NCI-H1417 treated with DMSO at 0.1 percent for 48 hours (cell line): Measurements from ENCODE around the gene ESRRB.
"Not testable (repeated sequence)": the region's sequence is repeated elsewhere in the genome, so short reads cannot be mapped to it uniquely, and the experiment has no call there.

Source experiments
- DNase-seq: peaks from one replicate; lab custom pipeline; 2025; lab: John Stamatoyannopoulos, UW

Gene ESRRB

DNA sequence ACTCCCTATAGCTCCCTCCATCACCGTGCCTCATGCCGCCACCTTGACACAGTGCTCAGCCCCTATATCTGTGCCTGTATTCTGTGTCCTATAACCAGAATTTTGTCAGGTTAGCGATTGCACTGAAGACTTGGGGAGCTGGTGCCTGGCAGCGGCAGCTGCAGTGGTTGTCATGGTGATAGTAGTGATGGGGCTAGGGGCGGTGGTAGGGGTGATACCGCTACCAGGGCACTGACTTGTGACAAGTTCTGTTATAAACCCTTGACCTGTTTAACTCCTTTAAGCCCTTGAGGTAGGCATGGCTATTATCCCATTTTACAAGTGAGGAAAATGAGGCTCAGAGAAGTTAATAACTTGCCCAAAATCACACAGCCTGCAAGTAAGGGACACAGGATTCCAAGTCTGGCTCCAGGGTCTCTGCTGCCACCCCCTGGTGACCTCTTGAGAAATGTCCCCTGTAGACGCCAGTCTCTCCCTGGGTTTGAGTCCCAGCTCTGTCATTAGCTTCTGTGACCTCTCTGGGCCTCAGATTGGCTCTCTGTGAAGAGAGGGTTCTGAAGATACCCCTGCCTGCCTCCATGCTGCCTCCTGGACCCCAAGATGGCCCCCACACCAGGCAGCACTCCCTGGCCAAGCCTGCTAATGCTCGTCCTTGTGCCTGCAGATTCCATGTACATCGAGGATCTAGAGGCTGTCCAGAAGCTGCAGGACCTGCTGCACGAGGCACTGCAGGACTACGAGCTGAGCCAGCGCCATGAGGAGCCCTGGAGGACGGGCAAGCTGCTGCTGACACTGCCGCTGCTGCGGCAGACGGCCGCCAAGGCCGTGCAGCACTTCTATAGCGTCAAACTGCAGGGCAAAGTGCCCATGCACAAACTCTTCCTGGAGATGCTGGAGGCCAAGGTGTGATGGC lies 121.9 kb downstream of the ESRRB start:
- DNase-seq, result no peak

GRCh38 chr14:76498463-76498935 lies 122.6 kb downstream of the ESRRB start:
- no peak for DNase-seq

DNA sequence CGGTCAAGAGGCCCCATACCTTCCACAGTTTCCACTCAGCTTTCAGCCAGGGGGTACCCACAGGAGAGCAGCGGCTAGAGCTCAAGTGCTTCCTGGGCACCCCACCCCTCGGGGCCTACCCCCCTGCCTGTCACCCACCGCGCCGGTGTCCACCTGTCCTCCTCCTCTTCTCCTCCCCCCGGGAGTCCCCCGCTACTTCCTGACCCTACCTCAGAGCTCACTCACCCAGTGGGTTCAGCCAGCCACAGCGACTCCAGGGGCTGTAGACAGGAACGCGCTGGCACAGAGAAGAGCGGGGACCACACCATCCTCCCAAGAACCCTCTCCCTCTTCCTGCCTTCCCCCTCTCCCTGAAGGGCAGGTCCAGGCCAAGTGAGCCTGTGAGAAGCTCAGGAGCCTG lies 123.0 kb downstream of the ESRRB start:
- no peak for DNase-seq

DNA sequence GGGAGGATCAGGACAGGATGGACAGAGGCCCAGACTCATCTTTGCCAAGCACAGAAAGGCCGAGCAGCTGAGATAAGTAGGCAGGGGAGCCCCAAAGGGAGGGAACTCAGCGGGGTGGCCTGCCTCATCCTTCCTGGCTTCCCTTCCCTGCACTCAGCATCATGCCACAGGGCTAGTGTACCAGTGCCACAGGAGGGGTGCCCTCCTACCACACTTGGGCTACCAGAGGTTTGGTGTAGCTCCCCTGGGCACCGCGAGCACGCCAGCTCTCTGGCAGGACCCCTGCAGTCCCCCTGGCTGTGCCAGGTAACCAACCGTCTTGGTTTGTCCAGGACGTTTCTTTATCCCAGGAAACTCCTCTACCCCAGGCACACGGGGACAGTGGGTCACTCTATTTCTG lies 123.5 kb downstream of the ESRRB start:
- DNase-seq, result no peak

DNA sequence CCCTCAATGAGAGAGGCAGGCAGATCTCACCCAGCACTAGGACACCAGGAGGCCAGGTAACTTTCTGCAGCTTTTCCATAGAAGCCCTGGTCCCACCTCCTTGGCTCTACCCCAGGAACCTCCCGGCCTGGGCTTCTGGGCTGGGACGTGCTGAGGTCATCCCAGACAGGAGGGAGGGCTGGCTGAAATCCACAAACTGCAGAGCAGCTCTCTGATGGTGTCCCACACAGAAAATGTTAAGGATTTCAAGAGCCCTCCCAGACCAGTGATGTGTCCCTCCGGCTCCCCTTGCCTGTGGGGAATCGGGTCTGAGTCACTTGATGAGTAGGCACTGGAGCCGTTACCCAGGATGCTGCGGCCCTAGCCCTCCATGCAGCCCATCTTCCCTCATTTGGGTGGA lies 124.1 kb downstream of the ESRRB start:
- no peak for DNase-seq

- no peak for DNase-seq
Measured at GRCh38 chr14:76500480-76500879, 124.5 kb downstream of the ESRRB start.

- DNase-seq, result no peak
Measured at GRCh38 chr14:76501156-76501720, 125.3 kb downstream of the ESRRB start.

DNA sequence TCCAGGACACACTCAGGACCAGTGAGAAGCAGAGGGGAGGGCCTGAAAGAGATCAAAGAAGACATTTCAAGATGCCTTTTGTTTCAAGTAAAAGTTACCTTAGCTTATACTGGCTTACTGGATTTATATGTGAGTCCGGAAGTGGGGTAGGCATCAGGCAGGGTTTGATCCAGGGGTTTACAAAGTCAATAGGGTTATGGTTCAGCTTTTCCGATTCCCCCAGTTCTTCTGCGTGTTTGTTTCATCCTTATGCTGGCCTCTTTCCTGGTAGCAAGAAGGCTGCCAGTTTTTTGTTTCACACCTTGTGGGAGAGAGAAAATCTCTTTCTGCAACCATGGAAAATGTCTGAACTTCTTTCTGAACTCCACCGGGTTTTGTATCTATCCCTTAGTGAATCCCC lies 126.3 kb downstream of the ESRRB start:
- no peak for DNase-seq

DNA sequence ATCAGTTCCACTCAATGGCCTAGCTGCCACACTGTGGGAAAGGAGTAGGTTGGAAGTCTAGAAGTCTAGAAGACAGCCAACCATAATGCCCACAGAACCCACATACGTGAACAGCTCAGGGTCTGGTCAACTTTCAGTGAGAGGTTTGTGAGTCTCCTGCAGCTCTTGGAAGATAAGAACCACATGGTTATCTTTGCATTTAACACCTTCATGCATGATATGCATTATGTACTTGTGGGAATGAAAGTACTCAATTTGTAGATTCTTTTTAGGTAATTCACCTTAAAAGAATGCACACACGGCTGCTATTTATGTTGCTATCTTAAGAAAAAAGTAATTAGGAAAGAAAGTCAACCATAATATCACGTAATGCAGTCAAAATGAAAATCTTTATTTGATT lies 126.7 kb downstream of the ESRRB start:
- no peak for DNase-seq

DNA sequence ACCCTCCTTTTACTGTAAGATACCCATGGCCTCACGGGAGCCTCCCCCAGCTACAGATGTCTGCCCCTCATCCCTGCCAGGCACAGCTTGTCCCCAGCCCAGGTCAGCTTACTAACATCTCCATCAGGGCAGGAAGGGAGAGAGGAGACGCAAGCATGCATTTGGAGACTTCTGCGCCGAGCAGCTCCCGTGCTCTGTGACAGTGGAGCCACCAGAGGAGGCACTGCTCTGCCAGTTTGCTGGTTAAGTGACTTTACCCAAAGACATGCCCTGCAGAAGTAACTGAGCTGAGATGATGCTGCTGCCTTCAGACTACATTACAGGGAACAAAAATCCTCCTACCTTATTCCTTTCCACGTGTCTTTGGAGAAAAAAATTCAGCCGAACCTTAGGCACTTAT lies 133.4 kb downstream of the ESRRB start:
- DNase-seq, result no peak

DNA sequence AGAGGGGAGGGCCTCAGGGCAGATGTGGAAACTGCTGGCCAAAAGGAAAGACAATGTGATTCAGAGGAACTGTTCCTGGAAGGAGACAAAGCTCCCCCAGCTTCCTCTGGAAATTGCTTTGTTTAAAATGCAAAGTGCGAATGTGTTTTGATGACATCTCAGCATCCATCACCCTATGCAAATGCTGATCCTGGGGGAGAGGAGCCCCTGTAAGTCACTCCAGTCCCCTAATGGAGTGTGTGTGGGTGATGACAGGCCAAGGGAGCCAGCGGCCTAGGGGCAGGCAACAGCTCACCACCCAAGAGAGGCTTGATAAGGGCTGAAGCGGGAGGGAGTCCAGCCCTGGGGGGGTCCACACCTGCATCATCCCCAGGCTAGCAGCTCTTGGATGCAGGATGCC lies 134.2 kb downstream of the ESRRB start:
- DNase-seq, result no peak

DNA sequence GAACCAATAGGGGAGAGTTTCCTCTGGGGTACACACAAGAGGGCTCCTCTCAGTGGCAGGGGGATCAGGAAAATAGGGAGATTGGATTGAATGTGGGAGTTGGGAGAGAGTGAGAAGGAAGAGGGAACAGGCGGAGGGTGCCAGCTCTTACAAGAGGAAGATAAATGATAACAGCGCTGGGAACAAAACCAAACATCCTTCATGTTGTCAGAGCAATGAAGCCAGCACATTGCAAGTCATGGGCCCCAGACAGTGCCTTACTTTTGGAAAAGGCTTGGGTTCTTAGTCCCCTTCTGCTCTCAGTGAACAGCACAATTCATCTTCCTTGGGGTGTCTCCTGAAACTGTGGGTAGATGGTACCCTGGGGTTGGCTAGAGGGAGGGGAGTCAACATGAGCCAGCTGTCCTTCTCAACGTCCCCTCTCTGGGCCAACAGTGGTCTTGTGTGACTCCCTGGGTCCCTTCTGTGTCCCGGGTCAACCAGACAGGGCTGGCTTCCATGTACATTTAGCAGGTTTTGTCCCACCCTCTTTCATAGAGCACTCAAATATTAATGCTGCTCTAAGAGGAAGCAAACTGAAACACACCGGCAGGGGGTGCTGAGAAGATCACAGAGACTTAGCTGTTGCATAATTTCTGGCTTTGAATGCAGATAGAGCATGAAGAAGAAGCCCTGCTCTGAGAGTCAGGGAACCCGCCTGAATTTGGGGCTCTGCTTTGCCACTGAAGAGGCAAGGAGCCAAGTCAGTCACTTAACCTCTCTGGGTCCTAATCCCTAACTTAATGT lies 138.5 kb downstream of the ESRRB start:
- no peak for DNase-seq

- no peak for DNase-seq
Measured at GRCh38 chr14:76516884-76517283, 140.9 kb downstream of the ESRRB start.

DNA sequence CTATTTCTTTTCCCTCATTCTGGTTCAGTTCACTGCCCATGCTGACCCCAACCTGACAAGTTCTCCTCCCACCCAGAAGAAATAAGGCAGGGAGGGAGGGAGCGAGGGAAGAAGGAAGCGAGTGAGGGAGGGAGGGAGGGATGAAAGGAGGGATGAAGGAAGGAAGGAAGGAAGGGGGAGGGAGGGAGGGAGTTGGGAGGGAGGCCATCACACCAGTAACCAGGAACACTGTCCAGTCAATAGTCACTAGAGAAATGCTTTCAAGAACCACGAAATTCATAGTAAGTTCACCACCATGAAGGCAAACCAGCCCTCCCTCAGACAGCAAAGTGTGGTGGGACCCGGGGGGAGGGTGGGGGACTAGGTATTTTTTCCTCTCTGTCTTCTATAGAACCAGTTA lies 142.4 kb downstream of the ESRRB start:
- DNase-seq, result no peak

DNA sequence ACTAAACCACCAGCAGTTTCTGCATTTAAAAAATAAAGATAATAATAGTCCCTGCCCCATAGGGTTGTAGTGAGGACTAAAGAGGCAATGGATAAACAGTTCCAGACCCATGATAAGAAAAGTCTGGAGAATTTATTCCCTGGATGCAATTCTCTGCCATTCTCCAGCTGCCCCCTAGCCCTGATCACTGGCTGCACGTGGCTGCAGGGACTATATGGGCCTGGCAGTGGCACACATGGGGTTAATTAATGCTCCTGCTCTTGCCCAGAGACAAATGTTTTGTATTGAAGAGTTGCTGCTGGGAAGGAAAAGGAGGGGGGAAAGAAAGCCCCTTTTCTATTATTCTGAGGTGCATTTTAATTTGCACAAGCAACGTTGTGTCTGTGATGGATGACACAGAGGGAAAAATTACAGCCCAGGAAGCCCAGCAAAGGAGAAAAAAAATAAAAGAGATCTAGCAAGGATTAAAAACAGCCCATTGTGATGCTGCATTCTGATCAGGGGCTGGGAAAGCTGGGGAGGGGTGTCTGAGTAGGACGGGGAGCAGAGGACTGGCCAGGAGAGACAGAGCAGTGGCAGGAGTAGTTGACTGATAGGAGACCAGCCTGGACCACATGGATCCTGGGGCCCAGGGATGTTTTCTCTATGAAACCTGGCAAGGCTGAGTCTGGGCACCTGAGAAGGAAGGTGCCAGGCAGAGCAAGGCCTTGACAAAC lies 149.3 kb downstream of the ESRRB start:
- DNase-seq, result no peak

DNA sequence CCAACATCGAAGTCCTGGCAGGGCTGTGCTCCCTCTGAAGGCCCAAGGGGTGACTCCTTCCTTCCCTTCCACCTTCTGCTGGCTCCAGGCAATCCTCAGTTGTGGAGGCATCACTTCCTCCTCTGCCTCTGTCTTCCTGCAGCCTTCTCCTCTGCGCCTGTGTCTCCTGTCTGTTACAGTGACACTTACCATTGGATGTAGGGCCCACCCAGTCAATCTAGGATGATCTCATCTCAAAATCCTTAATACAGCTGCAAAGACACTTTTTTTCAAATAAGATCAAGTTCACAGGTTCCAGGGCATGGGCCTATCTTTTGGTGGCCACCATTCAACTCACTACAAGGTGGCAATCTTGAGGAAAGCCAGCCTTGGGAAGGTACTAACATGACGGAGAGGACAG lies 155.1 kb downstream of the ESRRB start:
- DNase-seq, result no peak

DNA sequence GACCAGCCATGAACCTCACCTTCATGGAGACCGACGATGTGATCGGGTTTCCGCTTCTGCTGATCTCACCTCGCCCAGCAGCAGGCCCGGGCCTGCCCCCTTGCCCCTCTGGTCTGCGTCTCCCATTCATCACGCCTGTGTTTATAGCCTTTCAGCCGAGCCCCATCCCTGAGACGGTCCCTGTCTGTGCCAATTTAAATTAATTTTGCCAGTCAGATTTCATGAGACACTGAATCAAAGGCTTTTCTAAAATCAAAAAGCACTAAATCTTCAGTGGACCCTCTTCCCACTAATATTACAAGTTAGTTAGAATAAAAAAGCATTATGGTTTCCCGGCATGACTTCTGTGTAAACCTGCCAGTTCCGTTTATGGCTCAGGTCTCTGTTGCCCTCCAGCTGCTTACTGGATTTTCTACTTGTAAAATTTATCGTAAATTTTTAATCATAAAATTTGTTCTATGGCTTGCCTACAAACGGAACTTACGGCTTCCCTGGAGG lies 155.9 kb downstream of the ESRRB start:
- no peak for DNase-seq

GRCh38 chr14:76536636-76537035 lies 160.7 kb downstream of the ESRRB start:
- DNase-seq, result not testable (repeated sequence)

DNA sequence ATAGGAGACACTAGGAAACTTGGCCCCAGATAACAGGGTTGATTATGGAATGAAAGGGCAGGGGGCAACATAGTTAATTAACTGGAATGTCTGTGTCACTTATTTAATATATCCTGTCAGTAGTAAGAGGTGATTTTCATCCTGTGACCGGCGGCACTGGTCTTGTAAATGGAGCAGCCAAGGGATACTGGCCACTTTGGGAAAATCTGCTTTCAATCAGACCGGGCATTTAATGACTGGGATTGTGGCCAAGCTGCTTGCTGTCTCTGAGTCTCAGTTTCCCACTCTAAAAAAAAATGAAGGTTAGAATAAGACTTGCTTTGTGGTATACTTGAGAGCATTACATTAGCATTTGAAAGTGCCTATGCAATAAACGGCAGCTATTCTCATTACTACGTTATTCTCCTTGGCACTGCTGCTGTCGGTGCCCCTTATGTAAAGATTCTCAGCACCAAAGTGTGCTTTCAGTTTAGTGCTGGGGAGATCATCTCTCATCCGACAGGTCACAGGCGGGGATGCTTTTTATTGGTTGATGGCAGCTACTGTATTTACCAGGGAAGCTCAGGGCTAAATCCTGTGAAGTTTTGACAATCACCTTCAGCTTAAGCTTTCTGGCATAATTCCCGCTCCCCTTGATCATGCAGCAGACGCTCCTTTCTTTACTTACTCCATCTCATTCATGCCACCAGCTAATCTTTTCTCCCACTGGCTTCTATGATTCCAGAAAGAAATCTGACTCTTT lies 162.1 kb downstream of the ESRRB start:
- no peak for DNase-seq

DNA sequence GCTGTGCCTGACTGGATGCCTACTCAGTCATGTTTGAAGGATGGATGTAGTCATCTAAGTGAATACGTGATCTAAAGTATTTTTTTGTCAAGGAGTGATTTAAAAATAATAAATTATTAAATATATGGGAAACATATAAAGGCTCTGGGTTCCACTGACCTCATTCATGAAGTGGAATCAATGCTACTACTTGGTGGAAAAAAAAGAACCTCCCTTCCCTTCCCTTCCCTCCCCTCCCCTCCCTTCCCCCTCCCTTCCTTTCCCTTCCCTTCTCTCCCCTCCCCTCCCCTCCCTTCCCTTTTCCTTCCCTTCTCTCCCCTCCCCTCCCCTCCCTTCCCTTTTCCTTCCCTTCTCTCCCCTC lies 162.7 kb downstream of the ESRRB start:
- DNase-seq, result no peak

DNA sequence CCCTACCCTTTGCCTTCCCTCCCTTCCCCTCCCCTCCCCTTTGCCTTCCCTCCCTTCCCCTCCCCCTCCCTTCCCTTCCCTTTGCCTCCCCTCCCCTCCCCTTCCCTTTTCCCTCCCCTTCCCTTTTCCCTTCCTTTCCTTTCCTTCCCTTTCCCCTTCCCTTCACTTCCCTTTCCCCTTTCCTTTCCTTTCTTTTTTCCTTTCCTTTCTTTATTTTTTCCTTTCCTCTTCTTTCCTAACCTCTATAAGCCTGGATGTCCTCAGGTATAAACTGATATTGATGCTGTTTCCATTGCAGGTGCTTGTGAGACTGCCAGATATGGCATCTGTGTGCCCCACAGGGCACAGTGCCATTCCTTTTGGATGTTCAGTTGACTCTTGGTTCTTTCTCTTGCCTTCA lies 163.2 kb downstream of the ESRRB start:
- no peak for DNase-seq
